ENCODE measurements around the gene DHRSX. TPM values are rescaled to one million over a fixed set of nuclear protein-coding genes. Genes with fewer than 3 reads are reported as not detected.
"Not testable (repeated sequence)": the region's sequence is repeated elsewhere in the genome, so short reads cannot be mapped to it uniquely, and the experiment has no call there.

Gene DHRSX
- total RNA-seq, 2 donors from 2014 or later: 16.4 to 16.6 TPM

DNA sequence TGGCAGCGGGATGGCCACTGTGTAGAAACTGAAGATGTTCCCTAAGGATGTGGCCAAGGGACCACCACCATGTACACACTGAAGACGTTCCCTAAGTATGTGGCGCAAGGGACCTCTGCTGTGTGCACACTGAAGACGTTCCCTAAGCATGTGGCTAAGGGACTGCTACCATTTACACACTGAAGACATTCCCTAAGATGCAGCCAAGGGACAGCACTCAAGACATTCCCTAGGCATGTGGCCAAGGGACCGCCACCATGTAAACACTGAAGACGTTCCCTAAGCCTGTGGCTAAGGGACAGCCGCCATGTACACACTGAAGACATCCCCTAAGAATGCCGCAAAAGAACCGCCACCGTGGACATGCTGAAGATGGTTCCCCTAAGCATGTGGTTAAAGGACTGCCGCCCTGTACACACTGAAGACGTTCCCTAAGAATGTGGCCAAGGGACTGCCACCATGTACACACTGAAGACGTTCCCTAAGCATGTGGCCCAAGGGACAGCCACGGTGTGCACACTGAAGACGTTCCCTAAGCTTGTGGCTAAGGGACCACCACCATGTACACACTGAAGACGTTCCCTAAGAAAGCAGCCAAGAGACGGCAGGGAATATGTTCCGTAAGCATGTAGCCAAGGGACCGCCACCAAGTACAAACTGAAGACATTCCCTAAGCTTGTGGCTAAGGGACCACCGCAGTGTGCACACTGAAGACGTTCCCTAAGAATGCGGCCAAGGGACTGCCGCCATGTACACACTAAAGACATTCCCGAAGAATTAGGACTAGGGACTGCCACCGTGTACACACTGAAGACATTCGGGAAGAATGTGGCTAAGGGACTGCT, 43.3 kb downstream of the DHRSX start:
- DNase-seq (ENCODE audit: low spot score in 2 of 2) (no peak), ATAC-seq (no peak)
- H3K36me3 Mint-ChIP-seq: peaks cover 7 to 13% of the 10 kb centered on the region in 2 donors
- H3K9me3 Mint-ChIP-seq: peaks cover 0 to 6% of the 10 kb centered on the region in 2 donors
- H3K27ac Mint-ChIP-seq: no peak overlapping the region

DNA sequence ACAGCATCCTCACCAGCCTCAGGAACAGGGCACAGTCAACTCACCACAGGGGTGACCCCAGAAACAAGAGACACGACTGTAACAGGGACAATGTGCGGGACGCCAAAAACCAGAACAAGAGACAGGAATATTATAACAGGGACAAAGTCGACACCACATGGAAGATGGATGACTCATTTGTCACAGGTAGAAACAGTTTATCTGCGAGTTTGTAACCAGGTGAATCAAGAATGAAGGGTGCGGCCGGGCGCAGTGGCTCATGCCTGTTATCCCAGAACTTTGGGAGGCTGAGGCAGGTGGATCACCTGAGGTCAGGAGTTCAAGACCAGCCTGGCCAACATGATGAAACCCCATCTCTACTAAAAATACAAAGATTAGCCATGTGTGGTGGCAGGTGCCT, 44.7 kb downstream of the DHRSX start:
- not testable (repeated sequence) for ATAC-seq; H3K9me3 Mint-ChIP-seq; DNase-seq (ENCODE audit: low spot score in 2 of 2)
- Mint-ChIP-seq H3K36me3 (peaks cover 9 to 18% of the 10 kb centered on the region in 2 donors), H3K27ac (peak overlapping the region in 1 of 2 donors; percentile 11)

DNA sequence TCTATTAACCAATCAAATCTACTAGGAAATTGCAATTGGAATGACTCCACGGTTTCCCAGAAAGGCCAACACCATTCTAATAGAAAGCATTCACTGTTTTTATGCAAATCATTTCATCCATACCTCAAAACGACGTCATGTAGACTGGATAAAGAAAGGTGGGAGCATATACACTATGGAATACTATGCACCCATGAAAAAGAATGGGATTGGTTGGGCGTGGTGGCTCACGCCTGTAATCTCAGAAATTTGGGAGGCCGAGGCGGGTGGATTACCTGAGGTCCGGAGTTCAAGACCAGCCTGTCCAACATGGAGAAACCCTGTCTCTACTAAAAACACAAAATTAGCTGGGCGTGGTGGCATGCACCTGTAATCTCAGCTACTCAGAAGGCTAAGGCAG, 46.2 kb downstream of the DHRSX start:
- H3K36me3 Mint-ChIP-seq: peaks cover 9 to 18% of the 10 kb centered on the region in 2 donors
- not testable (repeated sequence) for DNase-seq (ENCODE audit: low spot score in 2 of 2); H3K27ac Mint-ChIP-seq; H3K9me3 Mint-ChIP-seq; ATAC-seq

DNA sequence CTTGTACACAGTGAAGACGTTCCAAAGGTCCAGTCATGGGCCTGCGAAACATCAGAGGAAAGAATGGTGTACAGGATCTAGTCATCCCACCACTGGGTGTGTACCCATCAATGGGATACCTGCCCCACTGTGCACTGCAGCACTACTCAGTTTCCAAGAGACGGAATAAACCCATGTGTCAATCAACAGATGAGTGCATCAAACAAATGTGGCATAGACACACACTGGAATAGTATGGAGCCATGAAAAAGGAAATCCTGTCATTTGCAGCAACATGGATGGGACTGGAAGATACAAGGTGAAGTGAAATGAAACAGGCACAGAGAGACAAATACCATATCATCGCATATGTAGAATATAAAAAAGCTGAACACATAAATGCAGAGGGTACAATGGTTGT, 48.0 kb downstream of the DHRSX start:
- no peak overlapping the region for H3K27ac Mint-ChIP-seq
- DNase-seq (ENCODE audit: low spot score in 2 of 2): no peak
- peaks cover 0 to 7% of the 10 kb centered on the region in 2 donors for H3K9me3 Mint-ChIP-seq
- ATAC-seq: no peak
- H3K36me3 Mint-ChIP-seq: peaks cover 9 to 12% of the 10 kb centered on the region in 2 donors

DNA sequence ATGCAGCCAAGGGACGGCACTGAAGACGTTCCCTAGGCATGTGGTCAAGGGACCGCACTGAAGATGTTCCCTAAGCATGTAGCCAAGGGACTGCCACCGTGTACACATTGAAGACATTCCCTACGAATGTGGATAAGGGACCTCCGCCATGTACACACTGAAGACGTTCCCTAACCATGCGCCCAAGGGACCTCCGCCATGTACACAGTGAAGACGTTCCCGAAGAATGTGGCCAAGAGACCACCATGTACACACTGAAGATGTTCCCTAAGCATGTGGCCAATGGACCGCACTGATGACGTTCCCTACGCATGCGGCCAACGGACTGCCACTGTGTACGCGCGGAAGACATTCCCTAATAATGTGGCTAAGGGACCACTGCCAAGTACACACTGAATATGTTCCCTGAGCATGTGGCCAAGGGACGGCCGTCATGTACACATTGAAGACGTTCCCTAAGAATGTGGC, 48.4 kb downstream of the DHRSX start:
- H3K27ac Mint-ChIP-seq: no peak overlapping the region
- peaks cover 0 to 7% of the 10 kb centered on the region in 2 donors for H3K9me3 Mint-ChIP-seq
- no peak for ATAC-seq
- DNase-seq (ENCODE audit: low spot score in 2 of 2): no peak
- peaks cover 13 to 16% of the 10 kb centered on the region in 2 donors for H3K36me3 Mint-ChIP-seq

DNA sequence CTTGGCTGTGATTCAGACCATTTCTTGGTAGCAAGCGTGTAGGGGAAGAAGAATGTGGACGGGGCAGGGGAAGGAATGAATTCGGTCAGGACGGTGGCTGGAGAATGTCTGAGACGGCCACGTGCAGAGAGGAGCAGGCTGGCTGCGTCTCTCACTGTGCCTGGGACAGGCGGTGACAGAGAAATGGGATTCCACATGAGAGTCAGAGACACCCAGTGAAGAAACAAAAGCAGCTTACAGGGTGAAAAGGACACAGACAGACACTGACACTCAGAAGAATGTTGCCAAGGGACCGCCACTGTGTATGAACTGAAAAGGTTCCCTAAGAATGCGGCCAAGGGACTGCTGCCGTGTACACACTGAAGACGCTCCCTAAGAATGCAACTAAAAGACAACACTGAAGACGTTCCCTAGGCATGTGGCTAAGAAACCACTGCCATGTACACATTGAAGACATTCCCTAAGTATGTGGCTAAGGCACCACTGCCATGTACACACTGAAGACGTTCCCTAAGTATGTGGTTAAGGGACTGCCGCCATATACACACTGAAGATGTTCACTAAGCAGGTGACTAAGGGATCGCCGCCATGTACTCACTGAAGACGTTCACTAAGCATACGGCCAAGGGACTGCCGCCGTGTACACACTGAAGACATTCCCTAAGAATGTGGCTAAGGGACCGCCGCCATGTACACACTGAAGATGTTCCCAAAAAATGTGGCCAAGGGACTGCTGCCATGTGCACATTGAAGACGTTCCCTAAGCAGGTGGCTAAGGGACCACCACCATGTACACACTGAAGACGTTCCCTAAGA, 49.1 kb downstream of the DHRSX start:
- Mint-ChIP-seq H3K27ac (peak overlapping the region in 1 of 2 donors; percentile 85), H3K9me3 (peaks cover 0 to 7% of the 10 kb centered on the region in 2 donors), H3K36me3 (peaks cover 15 to 22% of the 10 kb centered on the region in 2 donors)
- DNase-seq (ENCODE audit: low spot score in 2 of 2) (no peak), ATAC-seq (no peak)

DNA sequence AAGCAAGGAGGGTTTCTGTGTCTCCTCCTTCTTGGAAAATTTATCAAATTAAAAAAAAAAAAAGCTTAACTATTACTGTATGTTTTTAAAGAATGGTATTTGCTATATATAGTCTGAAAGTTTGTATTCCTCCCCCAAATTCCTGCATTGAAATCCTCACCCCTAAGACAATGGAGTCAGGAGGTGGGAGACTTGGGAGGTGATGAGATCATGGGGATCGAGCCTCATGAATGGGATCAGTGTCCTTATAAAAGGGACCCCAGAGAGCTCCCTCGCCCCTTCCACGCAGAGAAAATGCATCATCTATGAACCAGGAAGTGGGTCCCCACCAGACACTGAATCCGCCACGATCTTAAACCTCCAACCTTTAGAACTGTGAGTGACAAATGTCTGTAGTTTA, 50.1 kb downstream of the DHRSX start:
- peaks cover 0 to 7% of the 10 kb centered on the region in 2 donors for H3K9me3 Mint-ChIP-seq
- DNase-seq (ENCODE audit: low spot score in 2 of 2): no peak
- H3K27ac Mint-ChIP-seq: no peak overlapping the region
- ATAC-seq: no peak
- H3K36me3 Mint-ChIP-seq: peaks cover 15 to 31% of the 10 kb centered on the region in 2 donors

DNA sequence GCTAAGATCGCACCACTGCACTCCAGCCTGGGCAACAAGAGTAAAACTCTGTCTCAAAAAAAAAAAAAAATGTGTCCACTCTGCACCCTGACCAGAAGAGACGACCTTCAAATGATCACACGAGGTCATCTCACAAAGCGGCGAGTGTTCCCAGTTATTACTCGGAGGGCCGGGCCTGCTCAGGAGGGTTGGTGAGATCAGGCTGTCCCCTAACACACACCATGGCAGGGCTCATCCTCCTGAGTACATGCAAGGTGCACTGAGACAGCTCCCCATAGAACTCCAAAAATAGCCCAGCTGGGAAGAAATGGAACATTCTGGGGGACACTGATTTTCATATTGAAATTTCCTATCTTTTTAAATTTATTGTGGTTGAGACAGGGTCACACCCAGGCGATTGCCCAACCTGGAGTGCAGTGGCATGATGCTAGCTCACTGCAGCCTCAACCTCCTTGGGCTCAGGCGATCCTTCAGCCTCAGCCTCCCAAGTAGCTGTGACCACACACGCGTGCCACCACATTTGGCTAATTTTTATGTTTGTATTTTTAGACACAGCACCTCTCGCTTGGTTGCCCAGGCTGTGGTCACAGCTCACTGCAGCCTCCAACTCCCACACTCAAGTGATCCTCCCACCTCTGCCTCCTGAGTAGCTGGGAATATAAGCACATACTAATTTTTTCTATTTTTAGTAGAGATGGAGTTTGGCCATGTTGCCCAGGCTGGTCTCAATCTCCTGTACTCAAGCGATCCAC, 51.5 kb downstream of the DHRSX start:
- Mint-ChIP-seq H3K9me3 (peaks cover 0 to 7% of the 10 kb centered on the region in 2 donors), H3K27ac (no peak overlapping the region), H3K36me3 (peaks cover 15 to 31% of the 10 kb centered on the region in 2 donors)
- DNase-seq (ENCODE audit: low spot score in 2 of 2) (no peak), ATAC-seq (no peak)

DNA sequence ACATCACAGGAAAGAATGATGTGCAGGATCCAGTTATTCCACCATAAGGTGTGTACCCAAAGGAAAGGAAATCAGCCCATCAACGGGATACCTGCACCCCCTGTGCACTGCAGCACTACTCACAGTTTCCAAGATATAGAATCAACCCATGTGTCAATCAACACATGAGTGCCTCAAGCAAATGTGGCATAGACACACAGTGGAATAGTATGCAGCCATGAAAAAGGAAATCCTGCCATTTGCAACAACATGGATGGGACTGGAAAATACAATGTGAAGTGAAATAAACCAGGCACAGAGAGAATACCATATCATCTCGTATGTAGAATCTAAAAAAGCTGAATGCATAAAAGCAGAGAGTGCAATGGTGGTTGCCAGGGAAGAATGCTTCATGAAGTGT, 53.3 kb downstream of the DHRSX start:
- peaks cover 8 to 24% of the 10 kb centered on the region in 2 donors for H3K36me3 Mint-ChIP-seq
- H3K27ac Mint-ChIP-seq: no peak overlapping the region
- H3K9me3 Mint-ChIP-seq: peaks cover 0 to 1% of the 10 kb centered on the region in 2 donors
- no peak for DNase-seq (ENCODE audit: low spot score in 2 of 2)
- no peak for ATAC-seq

DNA sequence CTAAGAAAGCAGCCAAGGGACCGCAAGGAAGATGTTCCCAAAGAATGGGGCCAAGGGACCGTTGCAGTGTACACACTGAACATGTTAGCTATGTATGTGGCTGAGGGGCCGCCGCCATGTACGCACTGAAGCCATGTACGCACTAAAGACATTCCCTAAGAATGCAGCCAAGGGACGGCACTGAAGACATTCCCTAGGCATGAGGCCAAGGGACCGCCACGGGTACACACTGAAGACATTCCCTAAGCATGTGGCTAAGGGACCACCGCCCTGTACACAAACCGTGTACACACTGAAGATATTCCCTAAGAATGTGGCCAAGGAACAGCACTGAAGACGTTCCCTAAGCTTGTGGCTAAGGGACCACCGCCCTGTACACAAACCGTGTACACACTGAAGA, 54.0 kb downstream of the DHRSX start:
- ATAC-seq (no peak), DNase-seq (ENCODE audit: low spot score in 2 of 2) (no peak)
- Mint-ChIP-seq H3K9me3 (no peaks in the 10 kb centered on the region), H3K36me3 (peaks cover 6 to 20% of the 10 kb centered on the region in 2 donors), H3K27ac (no peak overlapping the region)

DNA sequence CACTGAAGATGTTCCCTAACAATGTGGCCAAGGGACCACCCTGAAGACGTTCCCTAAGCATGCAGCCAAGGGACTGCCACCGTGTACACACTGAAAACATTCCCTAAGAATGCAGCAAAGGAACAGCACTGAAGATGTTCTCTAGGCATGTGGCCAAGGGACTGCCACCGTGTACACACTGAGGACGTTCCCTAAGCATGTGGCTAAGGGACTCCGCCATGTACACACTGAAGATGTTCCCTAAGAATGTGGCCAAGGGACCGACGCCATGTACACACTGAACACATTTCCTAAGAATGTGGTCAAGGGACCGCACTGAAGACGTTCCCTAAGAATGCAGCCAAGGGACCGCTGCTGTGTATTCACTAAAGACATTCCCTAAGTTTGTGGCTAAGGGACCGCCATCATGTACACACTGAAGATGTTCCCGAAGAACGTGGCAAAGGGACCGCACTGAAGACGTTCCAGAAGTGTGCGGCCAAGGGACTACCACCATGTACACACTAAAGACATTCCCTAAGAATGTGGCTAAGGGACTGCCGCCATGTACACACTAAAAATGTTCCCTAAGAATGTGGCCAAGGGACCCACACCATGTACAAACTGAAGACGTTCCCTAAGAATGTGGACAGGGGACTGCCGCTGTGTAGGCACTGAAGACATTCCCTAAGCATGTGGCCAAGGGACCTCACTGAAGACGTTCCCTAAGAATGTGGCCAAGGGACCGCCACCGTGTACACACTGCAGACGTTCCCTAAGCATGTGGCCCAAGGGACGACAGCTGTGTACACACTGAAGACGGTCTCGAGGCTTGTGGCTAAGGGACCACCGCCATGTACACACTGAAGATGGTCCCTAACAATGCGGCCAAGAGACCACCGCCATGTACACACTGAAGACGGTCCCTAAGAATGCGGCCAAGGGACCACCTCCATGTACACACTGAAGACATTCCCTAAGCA, 54.8 kb downstream of the DHRSX start:
- no peak for ATAC-seq
- no peak overlapping the region for H3K27ac Mint-ChIP-seq
- peaks cover 1 to 4% of the 10 kb centered on the region in 2 donors for H3K9me3 Mint-ChIP-seq
- DNase-seq (ENCODE audit: low spot score in 2 of 2): no peak
- H3K36me3 Mint-ChIP-seq: peaks cover 11 to 24% of the 10 kb centered on the region in 2 donors

DNA sequence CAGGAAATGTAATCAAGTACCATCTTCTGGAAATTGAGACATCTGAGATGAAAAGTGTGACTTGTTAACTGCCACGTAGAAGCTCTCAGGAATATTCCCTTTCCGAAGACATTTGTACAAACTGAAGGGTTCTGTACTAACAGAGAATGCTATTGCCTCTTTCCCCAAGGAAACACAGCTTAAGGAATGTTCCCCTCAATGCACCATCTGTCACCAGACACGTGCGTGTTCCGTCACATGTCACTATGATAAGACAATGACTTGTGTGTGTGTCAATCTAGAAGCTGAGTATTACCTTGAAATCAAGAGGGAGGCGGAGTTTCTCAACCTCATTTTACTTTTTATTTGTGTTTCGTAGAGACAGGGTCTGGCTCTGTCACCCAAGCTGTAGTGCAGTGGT, 58.1 kb downstream of the DHRSX start:
- Mint-ChIP-seq H3K36me3 (peaks cover 24 to 36% of the 10 kb centered on the region in 2 donors), H3K27ac (no peak overlapping the region), H3K9me3 (peaks cover 7 to 10% of the 10 kb centered on the region in 2 donors)
- ATAC-seq (no peak), DNase-seq (ENCODE audit: low spot score in 2 of 2) (no peak)

DNA sequence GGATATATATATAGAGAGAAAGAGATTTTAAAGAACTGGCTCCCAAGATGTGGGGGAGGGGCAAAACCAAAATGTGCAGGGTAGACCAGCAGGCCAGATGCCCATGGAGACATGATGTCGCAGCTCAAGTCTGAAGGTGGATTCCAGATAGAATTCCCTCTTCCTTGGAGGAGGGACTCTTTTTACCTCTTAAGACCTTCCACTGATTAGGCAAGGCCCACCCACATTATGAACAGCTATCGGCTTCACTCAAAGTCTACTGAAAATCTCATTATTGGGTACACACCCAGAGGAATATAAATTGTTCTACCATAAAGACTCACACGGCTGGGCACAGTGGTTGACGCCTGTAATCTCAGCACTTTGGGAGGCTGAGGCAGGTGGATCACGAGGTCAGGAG, 59.3 kb downstream of the DHRSX start:
- H3K27ac Mint-ChIP-seq: no peak overlapping the region

DNA sequence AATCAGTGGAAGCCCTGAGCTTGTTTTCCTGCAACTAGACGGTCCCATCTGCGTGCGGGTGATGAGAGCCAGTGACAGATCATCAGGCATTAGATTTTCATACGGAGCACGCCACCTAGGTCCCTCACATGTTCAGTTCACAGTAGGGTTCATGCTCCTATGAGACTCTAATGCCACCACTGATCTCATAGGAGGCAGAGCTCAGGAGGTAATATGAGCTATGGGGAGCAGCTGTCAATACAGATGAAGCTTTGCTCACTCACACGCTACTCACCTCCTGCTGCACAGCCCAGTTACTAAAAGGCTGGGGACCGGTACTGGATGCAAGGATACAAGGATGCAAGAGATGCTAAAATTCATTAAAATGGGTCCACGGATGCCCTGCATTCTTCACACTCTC, 61.2 kb downstream of the DHRSX start:
- DNase-seq (ENCODE audit: low spot score in 2 of 2) (no peak), ATAC-seq (no peak)
- peaks cover 23 to 24% of the 10 kb centered on the region in 2 donors for H3K36me3 Mint-ChIP-seq
- no peak overlapping the region for H3K27ac Mint-ChIP-seq
- peaks cover 7 to 10% of the 10 kb centered on the region in 2 donors for H3K9me3 Mint-ChIP-seq

More for the DNA sequence above, 59.3 kb downstream of the DHRSX start:
- no peak for ATAC-seq
- Mint-ChIP-seq H3K9me3 (peaks cover 7 to 10% of the 10 kb centered on the region in 2 donors), H3K36me3 (peaks cover 18 to 24% of the 10 kb centered on the region in 2 donors)
- DNase-seq (ENCODE audit: low spot score in 2 of 2): no peak

DNA sequence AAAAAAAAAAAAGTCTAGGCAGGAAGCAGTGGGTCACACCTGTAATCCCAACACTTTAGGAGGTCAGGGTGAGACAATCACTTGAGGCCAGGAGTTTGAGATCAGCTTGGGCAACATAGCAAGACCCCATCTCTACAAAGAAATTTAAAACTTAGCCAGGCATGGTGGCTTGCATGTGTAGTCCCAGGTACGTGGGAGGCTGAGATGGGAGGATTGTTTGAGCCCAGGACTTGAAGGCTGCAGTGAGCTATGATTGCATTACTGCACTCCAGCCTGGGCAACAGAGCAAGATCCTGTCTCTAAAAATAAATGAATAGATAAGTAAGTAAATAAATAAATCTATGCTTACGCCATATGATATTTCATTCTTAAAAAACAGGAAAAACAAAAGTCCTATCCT, 65.3 kb downstream of the DHRSX start:
- no peak for DNase-seq (ENCODE audit: low spot score in 2 of 2)
- no peak overlapping the region for H3K27ac Mint-ChIP-seq
- no peak for ATAC-seq
- peaks cover under 1 to 5% of the 10 kb centered on the region in 2 donors for H3K9me3 Mint-ChIP-seq
- peaks cover 14 to 26% of the 10 kb centered on the region in 2 donors for H3K36me3 Mint-ChIP-seq
